Mononuclear cell (primary cell): ENCODE measurements around the gene BOK. TPM values are rescaled to one million over a fixed set of nuclear protein-coding genes. Genes with fewer than 3 reads are reported as not detected.
"Not testable (repeated sequence)": the region's sequence is repeated elsewhere in the genome, so short reads cannot be mapped to it uniquely, and the experiment has no call there.

Experiments
- H3K27me3 ChIP-seq: 2 replicates; pipeline ENCODE4 v1.6.0; 2011; ENCODE audit warnings: low read length, control low read depth; ENCODE audit not compliant: insufficient read depth
- H3K4me1 ChIP-seq: 2 replicates; pipeline ENCODE4 v1.5.1; 2011; ENCODE audit warnings: mild to moderate bottlenecking, low read length, control low read depth; ENCODE audit not compliant: insufficient read depth
- H3K4me3 ChIP-seq: 2 replicates; pipeline ENCODE4 v1.5.1; 2011; ENCODE audit warnings: mild to moderate bottlenecking, low read length, moderate library complexity
- H3K9me3 ChIP-seq: 2 replicates; pipeline ENCODE4 v1.5.1; 2011; ENCODE audit warnings: low read depth, mild to moderate bottlenecking, control low read depth, low read length
- total RNA-seq: library from RNA; depleted of rRNA; stranded (reverse); fragments of >200 nt; gene quantifications from one replicate; pipeline ENCODE4 v1.2.3, GENCODE V29; 2012

The BOK gene
- total RNA-seq, 1 donor, result 0.52 TPM

DNA sequence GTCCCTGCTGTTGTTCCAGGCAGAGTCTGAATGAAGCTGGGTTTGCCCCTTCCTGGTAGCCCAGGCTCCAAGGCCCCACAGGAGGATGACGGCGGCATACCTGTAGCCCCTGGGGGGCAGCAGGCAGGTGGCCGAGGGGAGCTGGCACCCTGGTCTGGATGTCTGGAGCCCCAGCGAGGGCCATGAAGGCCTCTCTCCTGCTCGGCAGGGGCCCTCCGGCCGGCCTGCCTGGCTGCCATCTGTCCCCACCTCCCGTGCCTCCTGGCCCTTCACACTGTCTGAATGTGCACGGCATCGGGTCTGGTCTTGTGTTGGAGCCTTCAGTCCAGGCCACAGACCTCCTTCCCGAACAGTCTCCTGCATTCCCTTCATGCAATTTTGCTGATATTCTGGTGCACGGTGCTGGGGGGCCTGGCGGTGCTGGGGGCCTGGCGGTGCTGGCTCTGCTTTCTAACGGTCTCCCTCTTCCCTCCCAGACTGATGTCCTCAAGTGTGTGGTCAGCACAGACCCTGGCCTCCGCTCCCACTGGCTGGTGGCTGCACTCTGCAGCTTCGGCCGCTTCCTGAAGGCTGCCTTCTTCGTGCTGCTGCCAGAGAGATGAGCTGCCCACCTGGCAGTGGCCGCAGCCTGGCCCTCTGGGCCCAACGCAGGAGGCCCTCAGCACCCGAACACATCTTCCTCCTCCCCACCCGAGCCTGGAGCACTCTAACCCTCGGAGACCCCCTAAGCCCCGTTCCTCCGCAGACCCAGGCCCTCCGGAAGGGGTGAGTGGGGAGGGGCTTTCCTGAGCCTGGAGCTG, 13.5 kb downstream of the BOK start:
- H3K4me3 ChIP-seq, result no peak overlapping the region
- no peaks in the 10 kb centered on the region for H3K9me3 ChIP-seq
- no peaks in the 10 kb centered on the region for H3K4me1 ChIP-seq
- no peaks in the 10 kb centered on the region for H3K27me3 ChIP-seq

DNA sequence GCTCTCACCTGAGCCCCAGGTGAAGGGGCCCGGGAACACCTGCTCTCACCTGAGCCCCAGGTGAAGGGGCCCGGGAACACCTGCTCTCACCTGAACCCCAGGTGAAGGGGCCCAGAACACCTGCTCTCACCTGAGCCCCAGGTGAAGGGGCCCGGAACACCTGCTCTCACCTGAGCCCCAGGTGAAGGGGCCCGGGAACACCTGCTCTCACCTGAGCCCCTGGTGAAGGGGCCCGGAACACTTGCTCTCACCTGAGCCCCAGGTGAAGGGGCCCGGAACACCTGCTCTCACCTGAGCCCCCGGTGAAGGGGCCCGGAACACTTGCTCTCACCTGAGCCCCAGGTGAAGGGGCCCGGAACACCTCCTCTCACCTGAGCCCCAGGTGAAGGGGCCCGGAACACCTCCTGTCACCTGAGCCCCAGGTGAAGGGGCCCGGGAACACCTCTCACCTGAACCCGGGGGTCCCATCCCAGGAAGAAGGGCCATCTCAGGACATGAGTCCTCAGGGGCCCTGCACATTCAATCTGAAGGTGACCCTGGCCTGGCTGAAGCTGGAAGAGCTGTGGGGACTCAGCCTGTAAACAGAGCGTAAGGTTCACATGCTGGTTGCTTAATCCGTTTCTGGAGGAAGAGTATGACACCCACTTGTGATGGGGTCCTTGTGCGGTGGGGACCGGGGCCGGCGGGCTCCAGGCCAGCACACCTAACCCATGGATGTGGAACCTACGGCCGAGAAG, 14.5 kb downstream of the BOK start:
- H3K4me3 ChIP-seq, H3K4me1 ChIP-seq, H3K27me3 ChIP-seq, H3K9me3 ChIP-seq: not testable (repeated sequence)

DNA sequence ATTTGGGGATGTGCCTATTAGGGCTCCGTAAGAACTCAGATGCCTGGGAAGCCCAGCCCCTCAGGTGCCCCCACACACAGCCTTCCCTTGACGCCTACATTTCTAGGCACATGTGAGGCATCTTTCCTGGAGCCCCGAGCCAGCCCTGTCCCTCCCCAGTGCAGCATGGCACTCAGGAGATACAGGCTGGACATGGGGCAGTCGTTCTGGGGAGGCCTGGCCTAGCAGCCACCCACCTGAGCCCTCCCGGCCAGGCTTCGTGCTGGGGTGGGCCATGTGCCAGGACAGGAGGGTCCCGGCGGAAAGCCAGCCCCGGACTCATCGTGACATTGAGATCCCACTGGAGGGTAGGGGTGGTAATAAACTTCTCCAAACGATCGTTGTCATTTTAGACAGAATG, 15.2 kb downstream of the BOK start:
- Histone ChIP-seq H3K27me3 (no peaks in the 10 kb centered on the region), H3K4me3 (no peak overlapping the region), H3K4me1 (no peaks in the 10 kb centered on the region), H3K9me3 (no peaks in the 10 kb centered on the region)

DNA sequence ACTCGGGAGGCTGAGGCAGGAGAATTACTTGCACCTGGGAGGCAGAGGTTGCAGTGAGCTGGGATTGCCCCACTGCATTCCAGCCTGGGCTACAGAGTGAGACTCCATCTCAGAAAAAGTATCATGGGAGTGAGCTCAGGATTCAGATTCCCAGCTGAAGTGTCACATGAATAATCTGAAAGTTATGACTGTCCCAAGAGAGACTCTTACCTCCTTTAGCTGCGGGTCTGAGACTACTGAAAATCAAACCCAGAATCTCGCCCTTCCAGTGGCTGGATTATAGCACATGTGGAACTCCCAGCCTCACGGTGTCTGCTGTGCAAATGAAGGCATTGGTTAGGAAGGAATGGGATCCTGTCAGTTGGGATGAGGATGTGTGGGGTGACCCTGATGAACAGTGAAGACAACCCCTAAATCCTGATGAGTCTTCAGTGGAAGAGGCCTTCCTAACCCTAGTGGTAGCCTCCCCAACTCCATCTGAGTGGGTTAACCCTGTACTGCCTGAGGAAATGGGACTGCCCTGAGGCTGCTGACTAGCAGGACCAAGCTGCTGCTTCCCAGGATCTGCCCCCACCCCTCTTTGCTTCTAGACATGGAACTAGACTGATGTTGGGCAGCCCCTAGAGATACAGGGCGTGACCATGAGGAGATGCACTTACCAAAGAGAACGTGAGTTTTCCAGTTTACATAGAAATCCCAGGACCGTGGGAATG, 16.5 kb downstream of the BOK start:
- Histone ChIP-seq H3K4me3 (no peak overlapping the region), H3K9me3 (no peaks in the 10 kb centered on the region), H3K27me3 (no peaks in the 10 kb centered on the region), H3K4me1 (no peaks in the 10 kb centered on the region)

DNA sequence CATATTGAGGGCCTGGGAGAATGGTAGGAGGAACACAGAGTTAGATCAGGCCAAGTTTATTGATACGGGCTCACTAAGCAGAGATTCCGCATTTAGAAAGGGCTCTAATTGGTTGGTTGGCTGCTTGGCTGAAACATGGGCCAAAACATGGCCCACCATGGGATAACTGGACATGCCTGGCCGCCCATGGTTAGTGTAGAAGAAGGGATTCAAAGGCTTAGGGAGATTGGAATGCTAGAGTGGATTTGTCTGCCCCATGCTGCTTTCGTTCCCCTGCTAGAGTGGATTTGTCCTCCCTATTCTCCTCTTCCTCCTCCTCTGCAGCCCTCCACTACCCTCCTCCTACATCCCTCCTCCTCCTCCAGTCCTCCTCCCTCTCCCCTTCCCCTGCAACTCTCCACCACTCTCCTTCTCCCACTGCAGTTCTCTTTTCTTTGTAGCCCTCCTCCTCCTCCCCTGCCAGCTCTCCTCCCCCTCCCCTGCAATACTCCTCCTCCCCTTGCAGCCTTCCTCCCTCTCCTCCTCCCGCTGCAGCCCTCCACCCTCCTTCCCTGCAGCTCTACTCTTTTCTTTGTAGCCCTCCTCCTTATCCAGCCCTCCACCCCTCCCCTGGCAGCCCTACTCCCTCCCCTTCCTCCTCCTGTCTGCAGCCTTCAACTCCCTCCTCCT, 17.2 kb downstream of the BOK start:
- H3K4me3 ChIP-seq, result no peak overlapping the region
- no peaks in the 10 kb centered on the region for H3K4me1 ChIP-seq
- no peaks in the 10 kb centered on the region for H3K27me3 ChIP-seq
- H3K9me3 ChIP-seq, result no peaks in the 10 kb centered on the region

DNA sequence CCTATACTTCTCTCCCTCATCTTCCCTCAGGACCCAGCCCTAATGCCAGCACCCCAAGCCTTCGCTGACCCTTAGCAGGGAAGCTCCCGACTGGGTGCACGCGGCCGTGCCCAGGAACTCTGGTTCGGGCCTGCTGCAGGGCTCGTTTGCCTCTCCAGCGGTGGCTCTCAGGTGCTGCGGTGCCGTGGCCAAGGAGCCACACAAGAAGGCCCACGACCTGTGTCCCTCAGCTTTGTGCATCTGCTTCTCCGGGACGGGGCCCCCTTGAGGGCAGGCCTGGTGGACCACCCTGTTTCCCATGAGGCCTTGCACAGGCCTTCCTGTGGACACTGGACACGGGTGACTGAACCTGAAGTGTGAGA, 17.7 kb downstream of the BOK start:
- Histone ChIP-seq H3K4me1 (no peaks in the 10 kb centered on the region), H3K27me3 (no peaks in the 10 kb centered on the region), H3K4me3 (no peak overlapping the region), H3K9me3 (no peaks in the 10 kb centered on the region)

DNA sequence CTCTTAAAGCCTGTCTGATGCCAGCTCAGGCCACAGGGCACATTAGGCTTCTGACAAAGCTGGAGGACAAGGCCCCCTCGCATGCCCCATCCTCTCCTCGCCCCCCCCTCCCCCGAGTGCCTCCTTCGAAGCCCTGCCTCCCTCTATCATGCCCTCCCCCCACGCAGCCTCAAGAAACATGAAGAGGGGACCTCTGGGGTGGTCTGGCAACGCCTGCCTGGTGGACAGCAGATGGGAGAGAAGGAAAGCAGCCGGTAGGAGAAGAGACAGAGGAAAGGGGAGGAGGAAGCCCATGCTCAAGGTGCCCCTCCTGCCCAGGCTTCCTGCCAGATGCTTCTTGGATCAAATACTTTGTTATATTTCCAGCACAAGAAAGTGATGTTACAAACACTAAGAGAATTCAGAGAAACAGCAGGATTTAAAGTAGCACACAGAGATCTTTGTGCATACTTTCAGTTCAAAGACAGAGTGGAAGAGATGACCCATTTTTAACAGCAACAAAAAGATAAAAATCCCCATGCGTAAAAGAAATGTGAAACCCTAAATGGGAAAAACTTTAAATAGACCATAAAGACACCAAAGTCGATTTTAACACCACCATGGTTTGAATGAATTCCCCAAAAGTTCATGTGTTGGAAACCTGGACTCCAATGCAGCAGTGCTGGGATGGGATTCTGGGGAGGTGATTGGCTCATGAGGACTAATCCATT, 19.0 kb downstream of the BOK start:
- no peaks in the 10 kb centered on the region for H3K4me1 ChIP-seq
- no peaks in the 10 kb centered on the region for H3K9me3 ChIP-seq
- no peaks in the 10 kb centered on the region for H3K27me3 ChIP-seq
- H3K4me3 ChIP-seq, result no peak overlapping the region

DNA sequence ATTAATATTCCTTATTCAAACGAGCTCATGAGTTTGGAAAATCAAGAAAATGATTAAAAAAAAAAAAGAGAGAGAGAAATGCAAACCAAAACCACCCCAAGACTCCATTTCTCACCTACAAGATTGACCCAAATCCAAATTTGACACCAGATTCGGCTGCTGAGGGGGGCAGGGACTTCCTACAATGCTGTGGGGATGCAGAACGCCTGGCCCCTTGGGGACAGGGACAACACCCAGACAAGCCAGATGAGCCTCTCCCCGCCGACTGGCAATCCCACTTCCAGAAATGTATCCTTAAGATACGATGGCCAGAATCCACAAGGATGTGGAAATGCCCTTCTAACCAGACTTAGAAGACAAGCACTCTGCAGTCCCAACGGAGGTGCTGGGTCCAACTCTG, 20.7 kb downstream of the BOK start:
- Histone ChIP-seq H3K27me3 (no peaks in the 10 kb centered on the region), H3K4me3 (no peak overlapping the region), H3K9me3 (no peaks in the 10 kb centered on the region), H3K4me1 (no peaks in the 10 kb centered on the region)

DNA sequence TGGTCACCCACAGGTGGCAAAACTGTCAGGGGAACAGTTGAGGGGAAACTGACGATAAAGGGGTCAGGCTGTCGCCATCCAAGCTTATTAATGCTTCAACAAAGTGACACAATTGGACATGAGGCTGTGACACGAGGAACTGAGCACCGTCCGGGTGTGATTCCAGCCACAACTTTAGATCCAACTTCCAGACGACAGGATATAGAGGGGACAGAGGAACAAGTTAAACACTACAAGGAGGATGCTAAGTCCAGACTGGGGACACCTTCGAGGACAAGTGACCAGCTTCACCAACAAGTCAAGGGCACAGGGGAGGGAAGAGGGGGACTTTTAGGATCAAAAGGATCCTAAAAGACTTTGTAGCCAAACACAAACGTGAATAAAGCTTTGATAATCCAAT, 23.8 kb downstream of the BOK start:
- no peaks in the 10 kb centered on the region for H3K27me3 ChIP-seq
- H3K4me3 ChIP-seq, result no peak overlapping the region
- no peaks in the 10 kb centered on the region for H3K4me1 ChIP-seq
- H3K9me3 ChIP-seq, result peaks cover 12% of the 10 kb centered on the region

DNA sequence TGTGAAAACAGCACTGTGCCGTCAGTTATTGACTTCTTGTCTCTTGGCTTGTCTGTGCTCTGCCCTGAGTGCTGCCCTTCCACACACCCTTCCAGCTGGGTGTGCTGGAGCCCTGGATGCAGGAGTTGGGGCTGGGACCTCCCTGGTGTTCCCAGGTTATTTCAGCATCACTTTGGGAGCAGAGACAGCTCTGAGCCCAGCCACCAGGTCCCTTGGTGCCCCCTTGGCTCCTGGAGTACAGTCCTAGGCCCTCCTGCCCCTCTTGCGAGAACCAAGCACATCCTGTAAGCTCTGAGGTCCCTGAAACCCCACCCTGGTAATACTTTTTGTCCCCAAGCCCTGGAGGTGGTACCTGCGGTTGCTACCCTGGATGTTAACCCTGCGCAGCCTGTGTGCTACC, 24.3 kb downstream of the BOK start:
- peaks cover 14% of the 10 kb centered on the region for H3K9me3 ChIP-seq
- H3K4me3 ChIP-seq, result no peak overlapping the region
- no peaks in the 10 kb centered on the region for H3K27me3 ChIP-seq
- H3K4me1 ChIP-seq, result no peaks in the 10 kb centered on the region

DNA sequence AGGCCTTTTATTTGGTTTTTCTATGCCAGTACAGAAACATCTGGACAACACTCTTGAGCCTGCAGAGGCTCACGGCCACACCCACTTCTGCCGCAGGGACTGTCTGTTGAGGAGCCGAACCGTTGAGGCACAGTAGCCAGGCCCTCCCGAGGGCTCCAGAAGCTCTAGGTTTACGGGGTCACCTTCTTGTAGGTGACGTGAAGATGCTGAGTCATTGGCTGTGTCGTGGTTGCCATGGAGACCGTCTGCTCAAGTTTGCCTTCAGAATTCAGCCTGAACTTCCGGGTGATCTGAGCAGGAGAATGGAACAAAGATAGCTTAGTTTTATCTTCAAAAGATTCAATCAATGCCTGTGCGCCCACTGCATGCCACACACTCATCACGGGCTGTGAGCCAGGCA, 25.9 kb downstream of the BOK start:
- H3K9me3 ChIP-seq, result peaks cover 14% of the 10 kb centered on the region
- H3K4me3 ChIP-seq, result no peak overlapping the region
- no peaks in the 10 kb centered on the region for H3K4me1 ChIP-seq
- no peaks in the 10 kb centered on the region for H3K27me3 ChIP-seq

DNA sequence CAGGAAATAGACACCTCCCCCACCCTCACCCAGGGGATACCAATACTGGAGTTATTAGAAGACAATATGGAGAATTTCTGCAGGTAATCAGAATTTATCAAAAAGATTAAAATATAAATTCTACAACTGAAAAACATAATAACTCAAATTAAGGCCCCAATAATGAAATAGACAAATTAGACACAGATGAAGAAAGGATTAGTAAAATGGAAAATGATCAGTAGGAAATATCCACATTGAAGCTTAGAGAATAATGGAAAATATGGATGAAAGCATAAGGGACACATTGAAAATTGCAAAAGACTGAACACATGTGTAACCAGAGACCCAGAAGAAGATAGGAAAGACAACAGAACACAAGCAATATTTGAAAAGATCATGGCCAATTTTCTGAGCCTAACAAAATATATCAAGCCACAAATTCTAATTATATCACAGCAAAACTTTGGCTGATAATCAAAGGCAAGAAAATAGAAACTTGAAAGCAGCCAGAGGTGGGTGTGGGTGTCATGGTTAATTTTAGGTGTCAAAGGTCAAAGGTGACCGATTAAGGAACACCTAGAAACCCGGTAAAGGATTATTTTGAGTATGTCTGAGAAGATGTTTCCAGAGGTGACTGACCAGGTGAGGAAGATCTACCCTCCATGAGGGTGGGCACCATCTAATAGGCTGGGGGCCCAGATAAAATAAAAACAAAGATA, 28.2 kb downstream of the BOK start:
- no peaks in the 10 kb centered on the region for H3K27me3 ChIP-seq
- H3K4me1 ChIP-seq, result no peaks in the 10 kb centered on the region
- H3K9me3 ChIP-seq, result peaks cover 14% of the 10 kb centered on the region
- no peak overlapping the region for H3K4me3 ChIP-seq

DNA sequence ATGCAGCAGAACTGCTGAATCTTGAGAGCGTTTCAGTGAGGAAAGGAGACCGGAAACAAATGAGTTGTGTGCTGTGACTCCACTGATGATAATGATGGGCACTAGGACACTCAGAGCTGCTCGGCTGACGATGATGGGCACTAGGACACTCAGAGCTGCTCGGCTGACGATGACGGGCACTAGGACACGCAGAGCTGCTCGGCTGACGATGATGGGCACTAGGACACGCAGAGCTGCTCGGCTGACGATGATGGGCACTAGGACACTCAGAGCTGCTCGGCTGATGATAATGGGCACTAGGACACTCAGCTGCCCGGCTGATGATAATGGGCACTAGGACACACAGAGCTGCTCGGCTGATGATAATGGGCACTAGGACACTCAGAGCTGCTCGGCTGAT, 31.3 kb downstream of the BOK start:
- not testable (repeated sequence) for H3K4me1 ChIP-seq, H3K27me3 ChIP-seq, H3K4me3 ChIP-seq
- H3K9me3 ChIP-seq, result peaks cover 14% of the 10 kb centered on the region
